GM12874 (cell line): ENCODE measurements around the gene HMX2.

ENCODE experiments used
- TF ChIP-seq, protein P1 (sequence below): IDR thresholded peaks from 2 replicates; pipeline ENCODE4 v1.5.1; 2011; ENCODE audit warnings: low read depth, mild to moderate bottlenecking, control low read depth, low read length, moderate library complexity; ENCODE audit not compliant: insufficient read depth

HMX2 gene

DNA sequence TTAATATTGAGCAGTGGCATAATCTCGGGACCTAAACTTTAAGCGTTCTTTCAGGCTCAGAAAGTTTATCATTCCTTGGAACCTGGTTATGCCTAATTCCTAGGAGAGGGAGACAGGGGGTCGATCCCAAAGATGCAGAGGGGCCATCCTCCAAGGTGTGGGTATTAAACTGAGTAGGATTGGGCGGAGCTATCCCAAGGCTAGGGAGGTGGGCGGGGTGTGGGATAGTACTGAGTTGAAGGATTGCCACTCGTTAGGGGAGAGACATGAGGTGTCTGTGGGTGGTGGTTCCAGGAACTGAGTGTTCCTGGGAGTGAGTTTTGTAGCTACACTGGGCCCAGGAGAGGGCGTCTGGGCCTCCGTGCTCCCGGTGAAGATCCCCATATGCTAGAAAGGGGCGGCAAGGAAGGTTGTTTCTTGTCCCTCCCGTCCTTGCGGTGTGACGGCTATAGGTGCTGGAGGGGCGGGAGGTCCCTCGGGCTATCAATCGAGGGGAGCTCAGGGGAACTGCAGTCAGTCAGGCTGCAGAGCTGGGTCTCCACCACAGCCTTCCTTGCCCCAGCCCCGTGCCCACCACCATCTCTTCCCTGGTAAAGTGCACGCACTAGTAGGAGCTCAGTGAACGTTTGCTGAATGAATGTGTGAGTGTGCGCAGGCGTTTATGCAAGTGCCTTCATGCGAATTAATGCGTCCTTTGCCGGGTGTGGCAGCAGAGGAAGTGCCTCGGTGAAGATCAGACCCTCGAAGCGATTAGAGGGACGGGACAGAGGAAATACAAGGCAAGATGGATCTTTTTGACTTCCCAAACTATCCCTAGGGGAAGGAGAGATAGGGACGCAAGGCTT, 3.0 kb upstream of the HMX2 start:
- TF ChIP-seq, protein P1, sequence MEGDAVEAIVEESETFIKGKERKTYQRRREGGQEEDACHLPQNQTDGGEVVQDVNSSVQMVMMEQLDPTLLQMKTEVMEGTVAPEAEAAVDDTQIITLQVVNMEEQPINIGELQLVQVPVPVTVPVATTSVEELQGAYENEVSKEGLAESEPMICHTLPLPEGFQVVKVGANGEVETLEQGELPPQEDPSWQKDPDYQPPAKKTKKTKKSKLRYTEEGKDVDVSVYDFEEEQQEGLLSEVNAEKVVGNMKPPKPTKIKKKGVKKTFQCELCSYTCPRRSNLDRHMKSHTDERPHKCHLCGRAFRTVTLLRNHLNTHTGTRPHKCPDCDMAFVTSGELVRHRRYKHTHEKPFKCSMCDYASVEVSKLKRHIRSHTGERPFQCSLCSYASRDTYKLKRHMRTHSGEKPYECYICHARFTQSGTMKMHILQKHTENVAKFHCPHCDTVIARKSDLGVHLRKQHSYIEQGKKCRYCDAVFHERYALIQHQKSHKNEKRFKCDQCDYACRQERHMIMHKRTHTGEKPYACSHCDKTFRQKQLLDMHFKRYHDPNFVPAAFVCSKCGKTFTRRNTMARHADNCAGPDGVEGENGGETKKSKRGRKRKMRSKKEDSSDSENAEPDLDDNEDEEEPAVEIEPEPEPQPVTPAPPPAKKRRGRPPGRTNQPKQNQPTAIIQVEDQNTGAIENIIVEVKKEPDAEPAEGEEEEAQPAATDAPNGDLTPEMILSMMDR = no peak

DNA sequence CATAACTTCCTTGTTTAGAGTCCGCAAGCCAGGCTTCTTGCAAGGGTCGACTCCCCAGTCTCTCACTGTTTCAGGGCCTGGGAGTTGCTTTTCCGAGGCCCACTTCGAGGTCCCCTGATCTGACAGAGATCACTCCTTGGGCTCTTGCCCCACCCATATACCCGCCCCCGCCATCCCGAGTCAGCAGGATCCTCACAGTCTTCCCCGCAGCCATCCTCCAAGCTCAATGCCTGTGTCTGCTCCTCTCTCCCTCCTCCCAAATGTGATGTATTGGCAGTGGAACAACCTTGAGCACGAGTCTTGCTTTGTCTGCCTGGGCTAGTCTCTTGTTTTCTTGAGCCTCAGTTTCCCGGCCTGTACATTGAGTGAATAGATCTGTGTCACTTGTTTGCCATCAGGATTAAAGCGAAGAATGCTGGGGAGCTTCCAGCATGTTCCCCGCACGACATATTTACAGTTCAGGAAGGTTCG, 2.4 kb upstream of the HMX2 start:
- TF ChIP-seq, protein P1 = no peak

DNA sequence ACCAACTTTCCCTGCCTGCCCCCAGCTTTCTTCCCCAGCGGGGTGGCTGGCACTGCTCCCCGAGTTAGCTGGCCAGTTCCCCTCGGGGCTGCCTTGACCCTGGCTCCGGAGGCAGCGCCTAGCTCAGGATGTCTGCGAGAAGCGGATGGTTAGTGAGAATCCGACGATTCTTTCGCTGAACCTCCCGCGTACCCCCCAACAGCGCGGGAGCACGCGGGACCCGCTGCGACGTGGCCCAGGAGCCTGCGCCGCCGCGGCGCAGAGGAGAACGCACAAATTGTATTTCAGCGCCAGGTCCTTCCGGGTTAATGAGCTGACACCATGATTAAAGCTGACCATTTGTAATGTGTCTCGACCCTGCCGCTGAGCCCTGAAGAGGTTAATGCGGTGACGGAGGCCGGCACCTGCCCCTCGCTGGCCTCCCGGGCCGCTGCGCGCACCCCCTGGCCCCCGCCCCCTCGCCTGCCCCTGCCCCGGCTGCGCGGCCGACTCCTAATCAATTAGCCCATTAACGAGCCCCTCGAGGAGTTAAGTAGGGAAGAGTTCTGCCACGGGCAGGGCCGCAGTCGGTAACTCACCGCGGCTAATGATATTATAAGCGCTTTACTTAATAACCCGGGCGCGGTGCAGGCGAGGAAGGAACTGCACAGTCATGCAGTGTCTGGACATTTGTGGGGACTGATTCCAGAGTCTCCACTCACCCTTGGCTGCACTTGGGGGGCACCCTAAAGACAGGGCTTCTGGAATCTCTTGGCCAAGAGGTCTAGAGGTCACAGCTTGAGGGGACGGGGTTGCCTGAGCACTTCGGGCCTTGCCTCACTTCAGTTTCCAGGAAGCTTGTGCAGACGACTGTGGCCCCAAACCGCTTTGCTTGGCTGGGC, 1.7 kb upstream of the HMX2 start:
- TF ChIP-seq, protein P1 = no peak

DNA sequence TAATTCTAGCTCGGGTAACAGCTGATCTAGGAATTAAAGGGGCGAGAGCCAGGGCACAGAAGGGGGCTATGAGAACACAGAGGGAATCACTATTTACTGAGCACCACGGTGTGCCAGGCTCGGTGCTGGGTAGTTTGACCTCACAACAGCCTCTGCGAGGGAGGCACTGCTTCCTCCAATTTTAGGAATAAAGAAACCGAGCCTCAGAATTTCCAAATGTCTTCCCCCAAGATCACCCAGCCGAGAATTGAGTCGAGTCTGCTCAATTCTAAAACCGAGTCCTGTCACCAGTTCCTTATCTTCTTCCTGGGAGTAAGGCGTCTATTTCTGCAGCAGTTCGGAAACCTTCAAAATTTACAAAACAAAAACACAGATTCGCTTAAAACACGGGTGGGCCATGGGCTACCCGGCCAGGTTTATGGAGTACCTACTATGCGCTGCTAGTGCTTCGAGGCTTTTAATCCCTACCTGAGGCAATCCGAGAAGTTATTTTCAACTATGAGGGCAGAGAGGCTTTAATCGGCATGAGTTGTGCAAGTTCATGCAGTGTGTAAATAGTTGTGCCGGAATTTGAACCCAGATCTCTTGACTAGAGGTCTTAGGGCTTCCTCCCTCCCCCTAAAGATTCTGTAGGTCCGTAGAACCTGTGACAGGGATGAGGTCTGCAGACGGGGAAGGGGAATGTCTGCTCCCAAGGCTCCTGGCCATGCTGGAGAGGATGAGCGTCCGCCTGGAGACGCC, 872 bp upstream of the HMX2 start:
- TF ChIP-seq, protein P1 = no peak

DNA sequence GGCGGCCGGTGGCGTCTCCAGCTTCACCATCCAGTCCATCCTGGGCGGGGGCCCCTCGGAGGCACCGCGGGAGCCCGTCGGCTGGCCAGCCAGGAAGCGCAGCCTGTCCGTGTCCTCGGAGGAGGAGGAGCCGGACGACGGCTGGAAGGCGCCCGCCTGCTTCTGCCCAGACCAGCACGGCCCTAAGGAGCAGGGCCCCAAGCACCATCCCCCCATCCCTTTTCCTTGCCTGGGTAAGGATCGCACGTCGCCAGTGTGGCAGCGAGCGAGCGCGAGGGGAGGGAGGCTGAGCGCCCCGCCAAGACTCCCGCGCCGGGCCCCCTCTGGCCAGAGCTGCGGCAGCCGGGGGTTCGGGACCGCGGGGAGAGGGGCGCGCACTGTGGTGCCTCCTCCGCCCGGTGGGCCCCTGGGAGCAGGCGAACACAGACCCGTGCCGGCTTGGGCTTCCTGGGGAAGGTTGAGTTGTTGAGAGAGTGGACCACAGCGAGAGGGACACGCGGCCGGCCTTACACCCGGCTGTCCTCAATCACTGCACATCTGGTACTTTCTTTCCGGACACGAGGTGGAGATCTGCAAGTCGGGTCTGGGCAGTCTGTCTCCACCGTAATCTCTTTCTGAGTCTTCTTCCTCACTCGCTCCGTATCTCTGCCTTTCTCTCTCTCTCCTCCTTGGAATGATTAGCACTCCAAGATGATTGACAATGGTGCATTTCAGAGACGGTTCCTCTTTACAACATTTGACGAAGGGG, 652 bp downstream of the HMX2 start:
- TF ChIP-seq, protein P1 = no peak

DNA sequence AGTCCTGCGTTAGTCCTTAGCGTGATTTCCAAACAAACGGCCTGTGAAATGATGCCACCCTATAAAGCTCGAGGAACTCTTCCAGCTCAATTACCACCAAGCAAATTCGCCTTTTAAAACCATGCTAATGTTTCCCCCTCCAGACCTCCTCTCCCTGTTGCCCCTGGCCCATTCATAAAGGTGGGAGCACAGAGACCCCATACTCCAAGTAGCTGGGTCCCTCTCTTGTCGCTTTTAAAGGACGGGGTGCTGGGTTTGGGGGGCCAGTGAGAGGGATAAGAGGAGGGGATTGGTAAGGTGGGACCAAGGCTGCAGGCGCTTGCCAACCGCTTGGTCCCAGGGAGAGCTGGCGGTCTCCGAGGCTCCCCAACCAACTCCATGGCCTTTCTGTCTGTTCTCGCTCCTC, 1.2 kb downstream of the HMX2 start:
- TF ChIP-seq, protein P1 = no peak
